Cerebellar cortex (tissue), 1 donor: ENCODE data around the gene THADA.
A peak's percentile ranks its signal among the peaks of the same experiment; 100 is the strongest.

Source experiments
- DNase-seq: peaks from one replicate; pipeline ENCODE4 v3.0.0-alpha.2; 2015; ENCODE audit warnings: low spot score

THADA gene

GRCh38 chr2:43346602-43347567 lies 249.0 kb downstream of the THADA start:
- DNase-seq, result no peak

GRCh38 chr2:43345872-43346271 lies 250.0 kb downstream of the THADA start:
- no peak for DNase-seq

GRCh38 chr2:43345391-43345813 lies 250.4 kb downstream of the THADA start:
- peak; percentile 33 for DNase-seq

- no peak for DNase-seq
These were observed 250.9 kb downstream of the THADA start for GRCh38 chr2:43344868-43345373.

- peak; percentile 40 for DNase-seq
These were observed 252.1 kb downstream of the THADA start for GRCh38 chr2:43343573-43344304.

- no peak for DNase-seq
These were observed 253.7 kb downstream of the THADA start for GRCh38 chr2:43341959-43342757.

GRCh38 chr2:43340945-43341356 lies 254.9 kb downstream of the THADA start:
- no peak for DNase-seq

GRCh38 chr2:43340066-43340465 lies 255.8 kb downstream of the THADA start:
- no peak for DNase-seq

GRCh38 chr2:43333656-43334144 lies 262.1 kb downstream of the THADA start:
- DNase-seq, result no peak

- no peak for DNase-seq
These were observed 262.7 kb downstream of the THADA start for GRCh38 chr2:43333101-43333655.

GRCh38 chr2:43332653-43333052 lies 263.2 kb downstream of the THADA start:
- DNase-seq, result no peak

GRCh38 chr2:43331422-43331821 lies 264.4 kb downstream of the THADA start:
- no peak for DNase-seq

- no peak for DNase-seq
These were observed 266.2 kb downstream of the THADA start for GRCh38 chr2:43329637-43330036.

- no peak for DNase-seq
These were observed 267.0 kb downstream of the THADA start for GRCh38 chr2:43328832-43329231.

- peak; percentile 39 for DNase-seq
These were observed 267.7 kb downstream of the THADA start for GRCh38 chr2:43328133-43328532.

GRCh38 chr2:43327119-43327518 lies 268.7 kb downstream of the THADA start:
- DNase-seq, result no peak

- no peak for DNase-seq
These were observed 269.6 kb downstream of the THADA start for GRCh38 chr2:43326101-43326825.

- no peak for DNase-seq
These were observed 270.6 kb downstream of the THADA start for GRCh38 chr2:43325107-43325811.

GRCh38 chr2:43324259-43325106 lies 271.4 kb downstream of the THADA start:
- no peak for DNase-seq
